Erythroblast (primary cell): ENCODE data around the gene PLCG1.

ENCODE experiments used
- DNase-seq, 2 experiments: peaks; one replicate each; lab custom pipeline; 2025; lab: John Stamatoyannopoulos, UW
- GATA1 ChIP-seq: IDR thresholded peaks from 2 replicates; pipeline ENCODE4 v1.6.1; 2011; ENCODE audit warnings: low read depth, mild to moderate bottlenecking, control low read depth, low read length, moderate library complexity
- POLR2A ChIP-seq: IDR thresholded peaks from 2 replicates; pipeline ENCODE4 v1.6.1; 2011; ENCODE audit warnings: mild to moderate bottlenecking, low read length

The PLCG1 gene

DNA sequence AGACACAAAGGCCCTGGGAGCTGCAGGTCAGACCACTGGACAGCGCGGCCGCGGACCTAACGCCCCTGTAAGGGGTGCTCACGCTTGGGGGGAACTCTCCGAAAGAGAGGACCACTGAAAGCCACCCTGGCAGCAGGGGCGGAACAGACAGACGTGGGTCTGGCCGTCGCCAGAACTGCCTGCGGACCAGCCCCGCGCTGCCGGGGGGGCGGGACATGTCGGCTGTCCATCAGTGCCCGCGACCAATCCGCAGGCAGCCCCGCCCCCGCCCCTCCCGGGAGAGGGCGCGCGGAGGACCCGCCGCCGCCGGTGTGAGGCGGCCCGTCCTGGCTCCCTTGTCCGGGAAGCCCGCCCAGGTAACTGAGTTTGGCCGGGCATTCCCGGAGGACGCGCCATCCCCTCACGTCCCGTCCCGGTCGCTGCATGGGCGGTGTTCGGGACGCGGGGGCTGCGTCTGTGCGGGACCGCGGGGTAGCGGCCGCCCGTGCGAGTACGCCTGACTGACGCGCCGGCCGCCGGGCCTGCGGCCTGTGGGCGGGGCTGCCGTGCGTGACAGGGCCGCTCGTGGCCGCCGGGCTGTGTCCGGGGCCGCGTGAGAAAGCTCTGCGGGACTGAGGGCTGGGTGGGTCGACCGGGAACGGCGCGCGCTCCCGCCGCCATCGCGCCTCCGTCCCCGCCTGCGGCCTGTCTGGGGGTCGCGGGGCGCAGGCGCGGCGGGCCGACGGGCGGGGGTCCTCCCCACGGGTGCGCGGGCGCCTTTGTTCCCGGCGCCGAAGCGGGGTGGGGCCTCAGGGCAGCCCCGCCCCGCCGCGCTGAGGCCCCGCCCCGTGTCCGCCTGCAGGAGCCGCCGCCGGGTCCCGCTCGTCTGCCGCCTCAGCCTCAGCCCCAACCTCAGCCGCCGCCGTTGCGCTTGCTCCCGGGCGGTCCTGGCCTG is at the start of gene PLCG1:
PLCG1 (plus strand) TSS at position 864 of the 934 bp plus-strand sequence. CDS start 99 bp downstream, outside the sequence.
- DNase-seq = peak; percentile 87 to 91
- peak; percentile 68 for TF ChIP-seq POLR2A
- no peak for TF ChIP-seq GATA1

DNA sequence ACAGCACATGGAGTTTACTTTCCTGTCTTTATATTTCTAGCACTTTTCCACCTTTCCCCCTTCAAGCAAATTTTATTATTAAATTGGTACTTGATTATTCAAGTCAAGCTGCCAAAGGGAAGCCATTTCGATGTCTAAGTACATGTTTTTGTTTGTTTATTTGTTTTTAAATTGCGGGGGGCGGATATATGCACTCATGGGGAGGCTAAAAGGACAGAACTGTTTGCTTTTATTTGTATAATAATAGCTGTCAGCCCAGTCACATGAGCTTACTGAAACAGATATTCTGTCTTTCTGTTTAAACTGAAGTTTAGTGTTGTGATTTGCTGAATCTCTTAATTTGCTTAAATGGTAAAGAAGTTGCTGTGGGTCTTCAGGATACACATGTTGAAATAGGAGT is 49.6 kb upstream of the PLCG1 start:
- TF ChIP-seq POLR2A (no peak), GATA1 (no peak)
- DNase-seq = no peak

DNA sequence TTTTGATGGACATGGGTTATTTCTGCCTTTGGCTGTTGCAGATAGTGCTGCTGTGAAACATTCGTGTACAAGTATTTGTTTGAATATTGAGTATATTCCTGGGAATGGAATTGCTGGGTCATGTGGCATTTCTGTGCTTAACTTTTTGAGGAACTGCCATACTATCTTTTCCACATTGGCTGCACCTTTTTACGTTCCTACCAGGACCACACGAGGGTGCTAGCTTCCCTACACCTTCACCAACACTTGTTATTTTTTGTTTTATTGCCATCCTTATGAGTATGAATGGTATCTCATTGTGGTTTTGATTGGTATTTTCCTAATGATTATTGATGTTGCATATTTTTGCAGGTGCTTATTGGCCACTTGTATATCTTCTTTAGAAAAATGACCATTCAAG is 47.8 kb upstream of the PLCG1 start:
- no peak for TF ChIP-seq POLR2A
- DNase-seq = peak in 1 of 2 experiments; percentile 22

DNA sequence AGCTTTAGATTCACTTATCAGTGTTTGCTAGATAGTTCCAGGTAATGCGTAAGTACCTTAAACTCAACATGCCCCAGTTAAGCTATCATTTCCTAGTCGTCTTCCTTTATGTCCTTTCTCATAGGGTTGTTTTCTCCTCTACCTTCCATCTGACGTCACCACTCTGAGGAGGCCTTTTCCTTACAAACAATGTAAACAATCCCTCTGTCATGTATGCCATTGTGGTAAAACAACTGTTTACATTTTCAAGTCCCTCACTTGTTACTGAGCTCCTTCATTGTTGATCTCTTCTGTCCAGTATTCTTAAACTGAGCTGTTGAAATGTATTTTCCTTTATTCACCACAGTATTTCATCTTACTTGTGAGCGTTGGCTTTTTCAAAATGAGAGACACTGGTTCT is 45.4 kb upstream of the PLCG1 start:
- TF ChIP-seq POLR2A (no peak), GATA1 (no peak)
- DNase-seq = no peak

DNA sequence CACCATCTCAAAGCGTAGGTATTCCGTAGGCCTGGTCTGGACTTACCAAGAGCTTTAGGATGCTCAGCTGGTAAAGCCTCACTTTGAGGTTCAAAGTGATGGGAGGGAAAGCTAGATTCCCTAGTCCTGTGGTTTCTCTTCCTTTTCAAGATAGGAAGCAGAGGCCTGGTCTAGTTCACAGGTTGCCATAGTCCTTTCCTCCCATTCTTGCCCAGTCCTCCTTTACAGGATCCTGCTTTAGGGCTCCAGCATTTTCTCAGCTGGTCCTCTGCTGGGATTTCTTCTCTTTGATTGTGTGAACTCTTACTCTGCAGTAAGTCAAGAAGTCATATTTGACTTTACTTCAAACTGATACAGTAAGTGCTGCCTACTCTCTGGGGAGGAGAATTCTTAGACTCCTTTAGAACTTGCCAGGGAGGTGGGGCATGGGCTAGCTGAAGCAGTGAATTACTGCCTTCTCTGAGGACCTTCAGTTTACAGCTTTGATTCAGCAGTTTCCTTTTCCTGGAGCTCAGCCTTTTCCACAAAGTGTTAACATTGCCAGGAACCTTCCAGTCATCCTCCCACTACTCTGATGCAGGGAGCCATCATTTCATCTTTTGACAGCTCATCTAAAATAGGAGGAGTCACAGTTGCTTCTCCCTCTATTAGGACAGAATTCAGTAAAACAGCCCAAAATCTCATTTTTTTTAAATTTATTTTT is 42.8 kb upstream of the PLCG1 start:
- TF ChIP-seq POLR2A (no peak), GATA1 (no peak)
- no peak for DNase-seq

DNA sequence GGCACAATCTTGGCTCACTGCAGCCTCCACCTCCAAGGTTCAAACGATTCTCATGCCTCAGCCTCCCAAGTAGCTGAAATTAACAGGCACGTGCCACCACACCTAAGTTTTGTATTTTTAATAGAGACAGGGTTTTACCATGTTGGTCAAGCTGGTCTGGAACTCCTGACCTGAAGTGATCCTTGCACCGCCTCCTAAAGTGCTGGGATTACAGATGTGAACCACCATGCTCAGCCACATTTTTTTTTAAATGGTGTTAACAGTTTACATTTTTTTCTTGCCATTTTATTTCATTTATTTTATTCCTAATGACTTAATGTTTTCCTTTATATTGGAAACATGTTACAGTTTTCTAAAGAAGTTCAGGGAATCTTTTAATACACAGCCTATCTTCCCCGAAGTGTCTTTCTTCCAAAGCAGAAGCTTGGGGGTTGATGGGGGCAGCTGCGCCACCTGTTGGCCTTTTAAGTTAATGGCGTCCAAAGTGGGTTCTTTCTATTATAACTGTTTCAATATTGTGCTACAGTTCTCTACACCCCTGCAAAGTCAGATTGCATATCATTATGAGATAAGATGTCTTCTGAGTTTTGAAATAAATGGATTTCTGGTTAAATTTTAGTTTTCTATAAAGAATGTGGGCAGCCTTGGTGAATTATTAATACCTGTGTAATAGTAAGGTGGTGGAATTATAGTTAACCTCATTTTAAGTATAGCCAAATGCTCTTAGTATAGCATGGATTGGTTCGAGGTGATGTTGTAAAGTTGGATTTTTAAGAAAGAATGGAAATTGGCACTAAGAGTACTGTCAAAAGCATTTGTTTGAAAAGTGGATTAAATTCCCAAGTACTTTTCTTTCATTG is 42.0 kb upstream of the PLCG1 start:
- DNase-seq = peak; percentile 75 to 87
- no peak for TF ChIP-seq GATA1
- no peak for TF ChIP-seq POLR2A

DNA sequence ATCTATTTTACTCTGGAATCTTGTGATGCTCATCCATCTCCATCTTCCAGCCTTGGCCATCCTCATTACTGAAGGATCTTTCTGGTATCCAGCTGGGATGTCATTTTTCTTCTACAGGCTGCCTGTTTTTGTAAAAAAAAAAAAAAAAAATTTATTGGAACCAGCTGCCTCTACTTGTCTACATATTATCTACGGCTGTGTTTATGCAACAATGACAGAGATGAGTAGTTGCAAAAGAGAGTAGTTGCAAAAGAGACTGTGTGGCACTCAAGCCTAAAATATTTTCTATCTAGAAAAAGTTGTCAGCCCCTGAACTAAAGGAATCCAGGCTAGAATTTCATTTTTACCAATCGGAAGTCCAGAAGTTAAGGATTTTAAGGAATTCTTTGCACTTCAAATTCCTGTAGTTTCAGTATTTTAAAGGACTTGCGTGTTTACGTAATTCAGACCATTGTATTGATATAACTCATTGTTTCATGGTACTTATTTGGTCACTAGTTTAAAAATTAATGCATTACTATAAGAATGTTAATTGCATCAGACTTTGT is 38.6 kb upstream of the PLCG1 start:
- no peak for DNase-seq
- TF ChIP-seq POLR2A (no peak), GATA1 (no peak)

DNA sequence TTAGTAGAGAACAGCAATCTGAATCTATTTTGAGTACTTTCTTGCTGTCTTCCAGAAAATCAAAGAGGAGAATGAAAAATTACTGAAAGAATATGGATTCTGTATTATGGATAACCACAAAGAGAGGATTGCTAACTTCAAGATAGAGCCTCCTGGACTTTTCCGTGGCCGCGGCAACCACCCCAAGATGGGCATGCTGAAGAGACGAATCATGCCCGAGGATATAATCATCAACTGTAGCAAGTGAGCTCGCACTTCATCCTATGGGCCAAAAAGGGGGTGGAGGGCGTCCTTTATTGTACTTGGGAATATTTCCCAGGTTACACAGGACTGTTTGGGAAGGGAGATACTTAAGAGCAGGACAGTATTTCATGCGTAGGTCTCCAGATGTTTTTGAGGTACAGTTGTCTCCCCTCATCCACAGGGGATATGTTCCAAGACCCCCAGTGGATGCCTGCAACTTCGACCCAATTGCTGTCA is 37.3 kb upstream of the PLCG1 start:
- no peak for DNase-seq

DNA sequence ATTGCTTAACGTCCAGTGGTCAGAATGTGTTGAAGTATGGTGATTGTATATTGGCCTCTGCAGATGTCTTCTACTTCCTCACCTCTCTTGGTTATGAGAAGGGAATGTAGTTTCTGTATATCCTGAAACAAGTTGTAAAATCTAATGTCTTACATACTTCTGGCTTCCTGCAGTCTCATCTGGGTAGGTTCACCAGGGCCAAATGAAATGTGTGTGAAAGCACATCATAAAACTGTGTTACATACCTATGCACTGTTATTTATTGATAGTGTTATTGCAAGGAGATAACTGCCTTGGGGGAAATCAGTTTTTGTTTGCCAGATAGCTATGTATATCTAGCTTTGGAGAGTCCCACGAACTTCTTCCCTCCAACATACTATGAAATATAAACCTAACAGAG is 35.7 kb upstream of the PLCG1 start:
- no peak for DNase-seq
- TF ChIP-seq GATA1 (no peak), POLR2A (no peak)

More for the DNA sequence above, 37.3 kb upstream of the PLCG1 start:
- TF ChIP-seq GATA1 = no peak
- no peak for TF ChIP-seq POLR2A

DNA sequence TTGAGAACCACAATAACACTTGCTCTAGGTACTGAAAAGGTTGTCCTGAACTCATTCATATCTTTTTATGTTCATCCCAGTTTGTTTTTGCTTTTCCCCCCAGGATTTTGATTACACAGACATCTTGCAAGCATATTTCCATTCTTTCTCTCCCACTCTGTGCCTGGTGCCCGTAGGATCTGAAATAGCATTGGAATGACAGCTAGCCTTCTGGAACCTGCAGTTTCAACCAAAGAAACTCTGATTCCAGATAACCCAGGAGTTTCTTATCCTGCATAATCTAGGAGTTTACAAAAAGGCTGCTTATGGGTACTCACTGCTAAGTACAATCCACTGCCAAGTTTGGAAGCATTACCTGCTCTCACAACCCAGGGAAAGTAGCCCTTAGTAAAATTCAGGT is 28.8 kb upstream of the PLCG1 start:
- DNase-seq = no peak
- TF ChIP-seq POLR2A (no peak), GATA1 (no peak)

DNA sequence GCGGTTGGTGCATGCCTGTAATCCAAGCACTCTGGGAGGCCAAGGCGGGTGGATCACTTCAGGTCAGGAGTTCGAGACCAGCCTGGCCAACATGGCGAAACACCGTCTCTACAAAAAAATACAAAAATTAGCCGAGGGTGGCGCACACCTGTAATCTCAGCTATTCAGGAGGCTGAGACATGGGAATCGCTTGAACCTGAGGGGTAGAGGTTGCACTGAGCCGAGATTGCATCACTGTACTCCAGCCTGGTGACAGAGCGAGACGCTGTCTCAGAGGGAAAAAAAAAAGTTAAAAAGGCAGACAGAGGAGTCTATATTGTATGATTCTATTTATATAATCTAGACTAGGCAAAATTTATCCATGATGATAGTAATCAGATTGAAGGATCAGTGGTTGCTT is 27.3 kb upstream of the PLCG1 start:
- no peak for DNase-seq
- TF ChIP-seq GATA1 (no peak), POLR2A (no peak)

DNA sequence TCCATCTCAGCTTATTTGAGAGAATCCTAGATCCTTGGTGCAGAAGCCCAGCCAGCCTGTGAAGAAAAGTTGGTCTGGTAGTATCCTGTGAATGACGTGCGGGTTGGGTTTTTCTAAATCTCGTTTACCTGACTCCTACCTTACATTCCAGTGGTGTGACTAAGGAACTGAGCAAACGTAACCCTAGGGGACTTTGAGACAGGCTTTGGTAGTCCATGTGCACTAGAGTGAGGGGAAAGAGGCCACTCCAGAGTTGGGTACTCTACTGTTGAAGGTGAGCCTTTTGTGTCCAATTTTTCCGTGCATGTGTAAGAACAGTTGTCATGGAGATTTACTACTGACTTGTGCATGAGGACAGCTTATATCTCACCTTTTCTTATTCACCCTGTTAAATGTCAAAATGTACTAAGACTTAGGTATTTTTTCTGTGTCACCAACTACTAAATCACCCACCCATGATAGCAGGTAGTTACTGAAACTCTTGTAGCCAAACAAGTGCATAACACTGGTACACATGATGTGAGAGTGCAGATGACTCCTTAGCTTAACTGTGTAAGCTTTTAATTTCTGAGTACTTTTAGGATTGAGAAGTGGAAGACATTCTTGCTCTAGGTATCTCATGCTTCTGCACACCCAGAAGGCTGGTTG is 26.3 kb upstream of the PLCG1 start:
- no peak for TF ChIP-seq GATA1
- no peak for TF ChIP-seq POLR2A
- no peak for DNase-seq
